ENCODE results near the gene MACROD2. TPM values are rescaled to one million over a fixed set of nuclear protein-coding genes. Genes with fewer than 3 reads are reported as not detected.

The MACROD2 gene
- total RNA-seq, 4 donors from 2014 or later: 2.9 to 11.3 (median 8.0) TPM

GRCh38 chr20:14422892-14423291 is 427.6 kb downstream of the MACROD2 start:
- no peak for TF ChIP-seq CTCF (IDR thresholded peaks at IDR 0.05; ENCODE audit: low read depth)

GRCh38 chr20:14431568-14431967 is 436.3 kb downstream of the MACROD2 start:
- no peak for TF ChIP-seq CTCF (IDR thresholded peaks at IDR 0.05; ENCODE audit: low read depth)

- TF ChIP-seq CTCF (IDR thresholded peaks at IDR 0.05; ENCODE audit: low read depth): no peak
Observed at GRCh38 chr20:14432085-14432484, 436.8 kb downstream of the MACROD2 start.

- TF ChIP-seq CTCF (IDR thresholded peaks at IDR 0.05; ENCODE audit: low read depth): no peak
Observed at GRCh38 chr20:14432597-14432996, 437.3 kb downstream of the MACROD2 start.

- no peak for TF ChIP-seq CTCF (IDR thresholded peaks at IDR 0.05; ENCODE audit: low read depth)
Observed at GRCh38 chr20:14434384-14435136, 439.2 kb downstream of the MACROD2 start.

GRCh38 chr20:14441201-14441600 is 445.9 kb downstream of the MACROD2 start:
- no peak for TF ChIP-seq CTCF (IDR thresholded peaks at IDR 0.05; ENCODE audit: low read depth)

- no peak for TF ChIP-seq CTCF (IDR thresholded peaks at IDR 0.05; ENCODE audit: low read depth)
Observed at GRCh38 chr20:14444106-14444505, 448.8 kb downstream of the MACROD2 start.

All from subcutaneous adipose tissue (tissue), 4 donors.